DMS 273 treated with DMSO at 0.1 percent for 48 hours (cell line): ENCODE results near the gene LILRB3.
A peak's percentile ranks its signal among the peaks of the same experiment; 100 is the strongest.
"Not testable (repeated sequence)": the region's sequence is repeated elsewhere in the genome, so short reads cannot be mapped to it uniquely, and the experiment has no call there.

Source experiments
- DNase-seq: peaks from one replicate; lab custom pipeline; 2025; lab: John Stamatoyannopoulos, UW

The LILRB3 gene

GRCh38 chr19:54242646-54243045 is 19.8 kb upstream of the LILRB3 start, which contains the start of gene LILRA6:
TSS of gene LILRA6 (minus strand) at chr19:54242790.
- not testable (repeated sequence) for DNase-seq

- not testable (repeated sequence) for DNase-seq
Observed at GRCh38 chr19:54242234-54242633, 19.4 kb upstream of the LILRB3 start.

- not testable (repeated sequence) for DNase-seq
Observed at GRCh38 chr19:54240372-54241336, 17.8 kb upstream of the LILRB3 start.

GRCh38 chr19:54239491-54240371 is 16.9 kb upstream of the LILRB3 start:
- not testable (repeated sequence) for DNase-seq

GRCh38 chr19:54233941-54234340 is 11.1 kb upstream of the LILRB3 start:
- DNase-seq: no peak

- DNase-seq: peak; percentile 65
Observed at GRCh38 chr19:54231077-54231931, 8.5 kb upstream of the LILRB3 start.

GRCh38 chr19:54230031-54230430 is 7.2 kb upstream of the LILRB3 start:
- DNase-seq: no peak

- DNase-seq: no peak
Observed at GRCh38 chr19:54229146-54229545, 6.3 kb upstream of the LILRB3 start.

- not testable (repeated sequence) for DNase-seq
Observed at GRCh38 chr19:54224619-54225018, 1.8 kb upstream of the LILRB3 start.

- not testable (repeated sequence) for DNase-seq
Observed at GRCh38 chr19:54223937-54224281, 1.1 kb upstream of the LILRB3 start.

- DNase-seq: not testable (repeated sequence)
Observed at GRCh38 chr19:54223277-54223936, 600 bp upstream of the LILRB3 start.

GRCh38 chr19:54221947-54222346 is 860 bp downstream of the LILRB3 start:
- not testable (repeated sequence) for DNase-seq

- DNase-seq: not testable (repeated sequence)
Observed at GRCh38 chr19:54219702-54220101, 3.1 kb downstream of the LILRB3 start.

- DNase-seq: no peak
Observed at GRCh38 chr19:54218960-54219661, 3.7 kb downstream of the LILRB3 start.

GRCh38 chr19:54218259-54218658 is 4.5 kb downstream of the LILRB3 start:
- DNase-seq: no peak

- not testable (repeated sequence) for DNase-seq
Observed at GRCh38 chr19:54217517-54218247, 5.1 kb downstream of the LILRB3 start.

- DNase-seq: no peak
Observed at GRCh38 chr19:54216869-54217268, 5.9 kb downstream of the LILRB3 start.

GRCh38 chr19:54214734-54215133 is 8.1 kb downstream of the LILRB3 start:
- not testable (repeated sequence) for DNase-seq

- not testable (repeated sequence) for DNase-seq
Observed at GRCh38 chr19:54214217-54214616, 8.6 kb downstream of the LILRB3 start.

- no peak for DNase-seq
Observed at GRCh38 chr19:54211235-54211634, 11.6 kb downstream of the LILRB3 start.
